IPS DF 6.9 (cell line): ENCODE results near the gene HUS1B.

Experiments used
- DNase-seq: peaks from one replicate; pipeline ENCODE4 v3.0.0-alpha.2; 2013; ENCODE audit warnings: low read depth, low spot score
- H3K27ac ChIP-seq: one replicate; pipeline ENCODE4 v1.5.1; 2013; ENCODE audit warnings: low read length, control low read depth
- H3K27me3 ChIP-seq: 2 replicates; pipeline ENCODE4 v1.6.1; 2013; ENCODE audit warnings: mild to moderate bottlenecking, low read length; ENCODE audit not compliant: control insufficient read depth, insufficient read depth
- H3K36me3 ChIP-seq: 2 replicates; pipeline ENCODE4 v1.6.1; 2013; ENCODE audit warnings: low read length; ENCODE audit not compliant: control insufficient read depth, insufficient read depth
- H3K4me1 ChIP-seq: 2 replicates; pipeline ENCODE4 v1.6.1; 2013; ENCODE audit warnings: low read length; ENCODE audit not compliant: control insufficient read depth, insufficient read depth
- H3K4me3 ChIP-seq: 2 replicates; pipeline ENCODE4 v1.5.1; 2013; ENCODE audit warnings: mild to moderate bottlenecking, low read length
- H3K9me3 ChIP-seq: 2 replicates; pipeline ENCODE4 v1.6.1; 2013; ENCODE audit warnings: low read length, inconsistent platforms; ENCODE audit not compliant: control insufficient read depth, insufficient read depth
- WGBS: extraction: QIAGEN DNeasy Blood & Tissue Kit; methylation state at CpG from one replicate; pipeline ENCODE4 v1.1.7; 2013; ENCODE audit warnings: mixed read lengths, missing lambda C conversion rate; ENCODE audit not compliant: insufficient read length, insufficient coverage; 5-methylcytosine and 5-hydroxymethylcytosine counted together

The HUS1B gene

DNA sequence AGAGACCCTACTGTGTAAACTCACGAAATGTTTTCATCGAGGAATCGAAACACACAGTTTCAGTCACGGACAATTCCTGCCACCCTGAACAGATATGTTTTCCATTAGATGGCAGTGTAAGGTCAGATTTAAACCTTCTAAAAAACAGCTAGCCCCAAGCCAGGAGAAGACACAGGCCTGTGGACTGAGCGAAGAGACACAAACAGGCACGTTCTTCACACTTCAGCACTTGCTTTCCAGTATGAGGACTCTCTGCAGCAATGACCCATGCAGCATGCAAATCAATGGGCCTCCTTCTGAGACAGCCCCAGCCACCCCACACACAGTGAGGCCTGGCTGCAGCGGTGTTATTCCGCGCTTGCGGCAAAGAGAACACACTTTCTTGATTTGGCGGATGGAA lies 31.9 kb downstream of the HUS1B start:
- H3K9me3 ChIP-seq: no peaks in the 10 kb centered on the region
- H3K4me3 ChIP-seq: no peak overlapping the region
- H3K4me1 ChIP-seq: no peaks in the 10 kb centered on the region
- no peaks in the 10 kb centered on the region for H3K27me3 ChIP-seq
- no CpG with 5 or more reads among the region's 11 CpGs for WGBS
- DNase-seq: no peak
- no peaks in the 10 kb centered on the region; the same call in 1 of the 2 replicates for H3K36me3 ChIP-seq
- H3K27ac ChIP-seq: no peak overlapping the region

DNA sequence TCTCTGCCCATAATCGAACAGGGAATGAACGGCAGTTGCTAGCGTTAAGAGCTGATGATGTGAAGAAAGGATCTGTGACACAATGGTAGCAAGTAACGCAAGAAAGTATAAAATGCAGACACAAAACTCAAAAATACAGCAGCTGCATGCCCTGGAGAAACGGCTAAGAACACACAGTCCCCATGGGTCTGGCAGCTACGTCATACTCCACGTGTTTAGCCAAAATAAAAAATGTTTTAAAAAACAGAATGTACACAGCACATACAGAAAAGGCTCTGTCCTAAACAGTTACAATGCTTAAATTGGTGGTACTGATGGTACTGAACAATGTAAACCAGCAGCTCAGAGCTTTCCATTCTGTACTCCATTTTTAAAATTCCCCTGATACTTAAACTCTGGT lies 34.4 kb downstream of the HUS1B start:
- H3K4me1 ChIP-seq: no peaks in the 10 kb centered on the region
- no peak overlapping the region for H3K4me3 ChIP-seq
- no peaks in the 10 kb centered on the region for H3K9me3 ChIP-seq
- no CpG with 5 or more reads among the region's 7 CpGs for WGBS
- H3K27me3 ChIP-seq: no peaks in the 10 kb centered on the region
- H3K36me3 ChIP-seq: no peaks in the 10 kb centered on the region; the same call in 1 of the 2 replicates
- H3K27ac ChIP-seq: no peak overlapping the region
- DNase-seq: no peak

DNA sequence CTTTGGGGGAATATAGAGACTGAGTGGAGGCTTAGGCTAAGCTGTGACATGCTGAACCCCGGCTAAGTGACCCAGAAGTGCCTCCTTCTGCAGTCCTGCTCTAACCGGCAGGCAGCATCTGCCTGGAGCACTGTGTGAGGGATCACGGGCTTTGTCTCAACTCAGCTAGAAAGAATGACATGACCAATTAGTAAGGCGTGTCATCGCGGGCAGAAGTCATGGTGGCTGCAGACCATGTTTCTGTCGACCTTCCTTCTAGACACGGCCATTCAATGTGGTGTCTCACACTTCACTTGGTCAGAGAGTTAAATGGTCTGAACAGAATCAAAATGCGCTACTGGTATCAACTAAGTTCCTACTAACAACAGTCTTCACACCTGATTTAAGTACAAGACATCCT lies 35.0 kb downstream of the HUS1B start:
- WGBS: no CpG with 5 or more reads among the region's 9 CpGs
- Histone ChIP-seq H3K27ac (no peak overlapping the region), H3K9me3 (no peaks in the 10 kb centered on the region), H3K27me3 (no peaks in the 10 kb centered on the region), H3K4me3 (no peak overlapping the region), H3K4me1 (no peaks in the 10 kb centered on the region), H3K36me3 (no peaks in the 10 kb centered on the region; the same call in 1 of the 2 replicates)
- DNase-seq: no peak

DNA sequence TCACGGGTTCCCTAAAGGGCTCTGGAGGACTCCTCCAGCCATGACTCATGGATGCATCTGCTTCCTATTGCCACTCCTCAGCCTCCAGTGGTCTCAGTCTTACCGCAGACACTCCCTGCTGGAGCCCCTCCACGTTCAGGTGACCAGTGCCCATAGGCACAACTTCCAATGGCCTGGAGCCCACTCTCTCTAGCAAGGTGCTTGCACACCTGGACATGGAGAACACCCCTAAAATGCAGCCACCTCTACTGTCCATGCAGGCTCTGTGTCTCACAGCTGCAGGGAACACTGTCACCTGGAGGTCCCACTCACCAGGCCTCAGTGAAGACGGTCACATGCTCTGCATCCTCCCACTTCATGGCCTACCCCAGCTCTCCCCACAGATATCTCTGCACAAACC lies 36.0 kb downstream of the HUS1B start:
- Histone ChIP-seq H3K4me1 (no peaks in the 10 kb centered on the region), H3K27ac (no peak overlapping the region), H3K9me3 (no peaks in the 10 kb centered on the region), H3K27me3 (no peaks in the 10 kb centered on the region), H3K4me3 (no peak overlapping the region), H3K36me3 (no peaks in the 10 kb centered on the region; the same call in 1 of the 2 replicates)
- no CpG with 5 or more reads among the region's 4 CpGs for WGBS
- no peak for DNase-seq

DNA sequence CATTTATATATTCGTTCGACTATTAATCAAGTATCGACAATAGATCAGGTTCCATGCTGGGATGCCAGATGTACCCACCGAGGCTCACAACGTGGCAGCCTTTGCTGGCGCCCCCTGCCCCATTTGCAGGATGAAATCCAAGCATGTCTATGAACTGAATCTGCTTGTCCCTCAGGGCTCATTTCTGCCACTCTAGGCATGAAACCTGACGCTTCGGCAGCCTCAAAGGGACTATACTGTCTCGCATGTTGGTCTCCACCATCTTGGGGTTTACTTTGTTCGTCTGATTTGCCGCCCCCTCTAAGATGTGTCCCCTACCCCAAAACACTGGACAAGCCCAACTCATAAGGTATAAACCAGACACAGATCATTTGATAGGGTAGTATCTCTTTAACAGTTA lies 36.7 kb downstream of the HUS1B start:
- Histone ChIP-seq H3K4me3 (no peak overlapping the region), H3K4me1 (no peaks in the 10 kb centered on the region), H3K36me3 (no peaks in the 10 kb centered on the region; the same call in 1 of the 2 replicates), H3K27ac (no peak overlapping the region), H3K27me3 (no peaks in the 10 kb centered on the region), H3K9me3 (no peaks in the 10 kb centered on the region)
- no CpG with 5 or more reads among the region's 11 CpGs for WGBS
- DNase-seq: no peak

DNA sequence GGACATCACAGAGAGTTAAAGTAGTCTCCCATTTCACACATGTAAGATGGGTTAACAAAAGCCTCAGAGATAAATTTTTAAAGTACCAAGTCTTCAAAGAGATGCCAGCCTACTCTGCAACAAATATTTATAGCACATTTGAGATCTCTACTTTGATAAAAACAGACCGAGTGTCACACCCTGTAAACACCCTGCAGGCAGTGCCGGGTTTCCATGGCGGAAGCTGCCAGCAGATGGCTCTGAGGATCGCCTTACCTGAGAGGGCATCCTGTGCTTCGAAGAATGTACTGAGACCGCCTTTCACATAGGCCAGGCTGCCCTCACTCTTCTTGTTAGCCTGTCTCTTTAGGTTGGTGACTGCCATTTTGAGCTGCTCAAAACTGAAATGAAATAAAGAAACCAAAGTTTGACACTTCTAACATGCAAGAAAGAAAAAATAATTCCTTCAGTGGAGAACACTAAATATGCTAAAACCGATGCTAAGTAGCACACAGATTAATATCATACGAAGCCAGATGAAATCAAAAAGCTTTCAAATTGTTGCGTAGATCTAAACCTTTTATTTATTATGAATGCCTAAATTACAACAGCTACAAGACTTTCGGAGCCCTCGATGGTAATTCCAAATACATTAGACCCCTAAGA lies 39.3 kb downstream of the HUS1B start:
- H3K4me1 ChIP-seq: no peaks in the 10 kb centered on the region
- no peaks in the 10 kb centered on the region for H3K9me3 ChIP-seq
- DNase-seq: no peak
- WGBS: no CpG with 5 or more reads among the region's 11 CpGs
- H3K27me3 ChIP-seq: no peaks in the 10 kb centered on the region
- H3K27ac ChIP-seq: no peak overlapping the region
- no peak overlapping the region for H3K4me3 ChIP-seq
- no peaks in the 10 kb centered on the region; the same call in 1 of the 2 replicates for H3K36me3 ChIP-seq

DNA sequence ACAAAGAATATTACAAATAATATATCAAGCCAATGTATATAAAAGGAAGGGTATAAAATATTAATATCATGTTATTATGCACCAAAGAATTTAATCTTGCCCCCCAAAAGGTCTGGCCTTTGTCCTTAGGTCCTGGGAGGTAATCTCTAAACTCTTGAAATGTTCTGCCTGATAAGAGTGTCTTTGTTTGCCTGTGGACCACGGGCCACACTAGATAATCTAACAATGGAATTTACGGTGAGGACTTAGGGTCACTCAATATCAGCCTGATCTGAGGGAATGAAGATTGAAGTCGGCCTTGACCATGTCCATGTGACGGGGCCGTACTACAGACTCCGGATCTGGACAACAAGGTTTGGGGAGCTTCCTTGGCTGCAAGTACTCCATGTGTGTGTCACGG lies 42.9 kb downstream of the HUS1B start:
- H3K9me3 ChIP-seq: no peaks in the 10 kb centered on the region
- no peaks in the 10 kb centered on the region for H3K27me3 ChIP-seq
- H3K36me3 ChIP-seq: no peaks in the 10 kb centered on the region
- DNase-seq: no peak
- no CpG with 5 or more reads among the region's 7 CpGs for WGBS
- H3K27ac ChIP-seq: no peak overlapping the region
- H3K4me3 ChIP-seq: no peak overlapping the region
- H3K4me1 ChIP-seq: no peaks in the 10 kb centered on the region

DNA sequence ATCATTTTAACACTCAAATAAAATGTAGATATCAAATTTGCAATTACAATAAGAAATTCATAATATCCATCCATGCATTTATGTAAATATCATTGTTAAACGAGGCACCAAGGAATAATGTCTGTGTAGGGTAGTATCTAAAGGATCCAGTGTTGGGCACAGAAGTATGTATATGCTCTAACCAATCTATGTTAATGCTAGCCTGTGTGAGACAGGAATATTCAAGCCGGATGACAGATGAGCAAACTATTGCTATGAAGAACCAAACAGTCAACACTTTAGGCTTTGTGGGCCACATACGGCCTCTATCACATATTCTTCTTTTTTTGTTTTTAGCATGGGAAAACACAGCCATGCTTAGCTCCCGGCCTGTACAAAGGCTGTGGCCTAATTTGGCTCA lies 45.0 kb downstream of the HUS1B start:
- H3K36me3 ChIP-seq: no peaks in the 10 kb centered on the region
- no peaks in the 10 kb centered on the region for H3K4me1 ChIP-seq
- no CpG with 5 or more reads among the region's 4 CpGs for WGBS
- no peak overlapping the region for H3K4me3 ChIP-seq
- no peak for DNase-seq
- H3K27ac ChIP-seq: no peak overlapping the region
- no peaks in the 10 kb centered on the region for H3K9me3 ChIP-seq
- no peaks in the 10 kb centered on the region for H3K27me3 ChIP-seq

DNA sequence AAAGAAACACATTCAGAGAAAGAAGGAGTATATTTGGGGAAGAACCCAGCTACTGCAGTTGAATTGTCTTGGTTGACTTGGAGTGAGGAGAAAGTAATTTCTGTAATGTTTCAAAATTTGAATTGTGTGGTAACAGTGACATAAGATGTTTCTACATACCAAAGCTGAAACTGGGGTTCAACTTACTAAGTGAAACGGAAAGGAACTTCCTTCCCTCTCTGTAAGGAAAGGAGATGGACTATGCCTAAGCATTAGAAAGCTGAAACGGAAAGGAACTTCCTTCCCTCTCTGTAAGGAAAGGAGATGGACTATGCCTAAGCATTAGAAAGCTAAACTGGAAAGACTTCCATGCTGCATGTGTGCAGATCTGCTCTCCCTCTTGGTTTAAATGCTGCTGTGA lies 46.0 kb downstream of the HUS1B start:
- Histone ChIP-seq H3K9me3 (no peaks in the 10 kb centered on the region), H3K4me1 (no peaks in the 10 kb centered on the region), H3K27me3 (no peaks in the 10 kb centered on the region), H3K36me3 (no peaks in the 10 kb centered on the region), H3K4me3 (no peak overlapping the region), H3K27ac (no peak overlapping the region)
- no CpG with 5 or more reads among the region's 2 CpGs for WGBS
- DNase-seq: no peak

DNA sequence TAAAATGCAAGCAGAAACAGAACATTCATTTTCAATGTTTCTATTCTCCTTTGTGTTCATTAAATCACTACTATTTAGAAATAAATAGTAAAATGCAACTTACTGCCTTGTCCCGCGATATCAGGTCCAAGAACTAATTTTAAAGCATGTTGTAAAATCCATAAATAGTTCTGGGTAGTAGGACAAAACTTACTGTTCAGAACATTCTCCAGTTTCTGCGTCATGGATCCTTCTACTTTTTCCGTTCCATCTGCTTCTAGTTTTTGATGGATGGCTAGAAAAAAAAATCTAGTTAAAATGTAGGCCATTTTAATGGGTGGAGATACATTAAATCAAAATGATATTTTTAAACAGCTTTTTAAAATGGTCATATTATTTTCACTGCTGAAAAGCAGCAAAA lies 47.0 kb downstream of the HUS1B start:
- Histone ChIP-seq H3K36me3 (no peaks in the 10 kb centered on the region), H3K4me1 (no peaks in the 10 kb centered on the region), H3K9me3 (no peaks in the 10 kb centered on the region), H3K4me3 (no peak overlapping the region), H3K27ac (no peak overlapping the region), H3K27me3 (no peaks in the 10 kb centered on the region)
- DNase-seq: no peak
- WGBS: no CpG with 5 or more reads among the region's 4 CpGs

DNA sequence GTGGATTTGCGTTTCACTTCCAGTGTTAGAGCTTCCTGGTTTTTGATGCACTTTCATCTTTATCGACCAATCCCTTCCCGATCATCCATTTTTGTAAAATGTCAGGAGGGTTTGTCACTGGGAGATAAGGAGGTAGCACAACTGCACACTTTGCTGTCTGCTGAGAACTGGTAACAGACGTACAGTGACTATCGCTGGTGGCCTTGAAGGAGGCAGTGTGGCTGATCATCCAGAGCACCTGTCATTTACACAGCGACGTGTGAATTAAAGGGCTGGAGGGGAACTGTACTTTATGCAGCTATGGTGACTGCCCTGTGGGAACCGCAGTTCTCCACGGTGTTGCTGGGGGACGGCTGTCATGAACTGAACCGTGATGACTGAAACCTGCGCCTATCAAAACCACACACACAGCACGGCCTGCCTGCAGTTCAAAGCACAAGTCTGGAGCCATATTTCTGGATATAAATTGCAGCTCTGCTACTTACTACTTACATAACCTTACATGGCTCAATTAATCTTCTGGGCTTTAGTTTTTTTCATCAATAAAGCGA lies 50.0 kb downstream of the HUS1B start:
- no CpG with 5 or more reads among the region's 14 CpGs for WGBS

More for the DNA sequence above, 50.0 kb downstream of the HUS1B start:
- H3K4me3 ChIP-seq: no peak overlapping the region
- no peak overlapping the region for H3K27ac ChIP-seq
- H3K36me3 ChIP-seq: no peaks in the 10 kb centered on the region
- no peak for DNase-seq
- H3K9me3 ChIP-seq: no peaks in the 10 kb centered on the region
- no peaks in the 10 kb centered on the region for H3K4me1 ChIP-seq
- H3K27me3 ChIP-seq: no peaks in the 10 kb centered on the region
